Colonic mucosa (tissue), 4 donors: ENCODE results near the gene SH2D3C. TPM values are rescaled to one million over a fixed set of nuclear protein-coding genes. Genes with fewer than 3 reads are reported as not detected.
"Not testable (repeated sequence)": the region's sequence is repeated elsewhere in the genome, so short reads cannot be mapped to it uniquely, and the experiment has no call there.

Experiments used
- DNase-seq: peaks from one replicate; pipeline ENCODE4 v3.0.0-alpha.2; 2020
- H3K27ac ChIP-seq: fragments of 200-600 bp; one replicate; pipeline ENCODE4 v1.8.0; 2021
- H3K27me3 ChIP-seq: fragments of 200-600 bp; one replicate; pipeline ENCODE4 v1.8.0; 2021
- H3K36me3 ChIP-seq: fragments of 200-600 bp; one replicate; pipeline ENCODE4 v1.8.0; 2021
- H3K4me1 ChIP-seq: fragments of 200-600 bp; one replicate; pipeline ENCODE4 v1.8.0; 2021; ENCODE audit warnings: mild to moderate bottlenecking
- H3K4me3 ChIP-seq: fragments of 200-600 bp; one replicate; pipeline ENCODE4 v1.8.0; 2021
- H3K9ac ChIP-seq, 2 donors: one replicate each; pipeline ENCODE4 v1.7.0; 2013; ENCODE audit warnings: control low read depth in 2 of 2, low read depth in 2 of 2, low read length in 2 of 2
- H3K9me3 ChIP-seq: fragments of 200-600 bp; one replicate; pipeline ENCODE4 v1.8.0; 2021
- intact Hi-C: fragments of 100-400 bp; cut with DNase I; formaldehyde crosslinking; loops from one replicate; pipeline ENCODE4 v1.14.1; 2022
- total RNA-seq, 2 donors: library from RNA; stranded (reverse); fragmentation: NEBNext Ultra II Directional in 1 of 2; extraction: Animal tissue kit (Norgen Biotek cat#: 25700) in 1 of 2; gene quantifications; one replicate each; pipeline ENCODE4 v1.2.1, GENCODE V29; 2021
- TF ChIP-seq, protein P1 (sequence below): fragments of 200-600 bp; IDR thresholded peaks from one replicate; pipeline ENCODE4 v1.8.0; 2022; ENCODE audit warnings: antibody characterized with exemption, mild to moderate bottlenecking
- donor health status: healthy.
- donor health status: DM: no; HTN: no; CAD: no.
- donor health status: DM: no; HTN: no; CAD: no.

SH2D3C gene
- total RNA-seq, 2 donors from 2014 or later = 3.5 TPM

DNA sequence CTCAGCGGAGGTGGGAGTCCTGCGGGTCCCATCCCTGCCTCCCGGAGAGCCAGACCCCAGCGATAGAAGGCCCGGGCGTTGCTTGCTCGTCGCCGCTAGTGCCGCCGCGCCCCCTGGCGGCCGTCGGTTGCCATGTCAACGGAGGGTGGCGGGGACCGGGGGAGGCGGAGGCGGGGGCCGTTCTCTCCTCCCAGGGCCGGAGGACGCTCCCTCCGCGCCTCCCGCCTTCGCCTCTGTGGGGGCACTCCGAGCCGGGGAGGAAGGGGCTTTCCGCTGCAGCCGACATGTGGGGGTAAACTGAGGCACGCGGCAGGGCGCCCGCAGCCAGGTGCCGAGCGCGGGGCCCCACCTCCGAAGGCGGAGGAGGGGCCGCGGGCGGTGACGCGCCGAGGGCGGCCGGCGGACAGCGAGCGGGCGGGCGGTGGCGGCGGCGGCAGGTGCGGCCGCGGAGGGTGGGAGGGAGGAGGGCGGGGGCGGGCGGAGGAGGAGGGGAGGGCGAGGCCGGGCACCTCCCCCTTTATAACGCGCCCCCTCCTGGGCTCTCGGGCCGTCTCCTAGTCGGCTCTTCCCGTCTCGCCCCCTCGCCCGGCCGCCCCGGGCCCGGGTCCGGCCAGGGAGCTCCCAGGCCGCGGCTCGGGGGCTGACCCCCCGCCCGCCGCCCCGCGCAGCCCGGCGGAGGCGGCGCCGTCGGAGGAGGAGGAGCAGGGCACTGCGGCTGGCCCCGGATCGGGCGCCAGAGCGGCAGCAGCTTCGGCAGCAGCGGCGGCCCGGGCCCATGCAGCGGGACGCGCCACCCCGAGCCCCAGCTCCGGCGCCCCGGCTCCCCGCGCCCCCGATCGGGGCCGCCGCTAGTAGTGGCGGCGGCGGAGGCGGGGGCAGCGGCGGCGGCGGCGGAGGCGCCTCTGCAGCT is 6.8 kb upstream of the SH2D3C start:
- Histone ChIP-seq H3K36me3 (peaks cover 28% of the 10 kb centered on the region), H3K9me3 (no peaks in the 10 kb centered on the region), H3K9ac (peak overlapping the region; percentile 70 to 96), H3K27me3 (no peaks in the 10 kb centered on the region), H3K27ac (peak overlapping the region; percentile 96), H3K4me3 (peak overlapping the region; percentile 98), H3K4me1 (no peaks in the 10 kb centered on the region)
- TF ChIP-seq, protein P1, sequence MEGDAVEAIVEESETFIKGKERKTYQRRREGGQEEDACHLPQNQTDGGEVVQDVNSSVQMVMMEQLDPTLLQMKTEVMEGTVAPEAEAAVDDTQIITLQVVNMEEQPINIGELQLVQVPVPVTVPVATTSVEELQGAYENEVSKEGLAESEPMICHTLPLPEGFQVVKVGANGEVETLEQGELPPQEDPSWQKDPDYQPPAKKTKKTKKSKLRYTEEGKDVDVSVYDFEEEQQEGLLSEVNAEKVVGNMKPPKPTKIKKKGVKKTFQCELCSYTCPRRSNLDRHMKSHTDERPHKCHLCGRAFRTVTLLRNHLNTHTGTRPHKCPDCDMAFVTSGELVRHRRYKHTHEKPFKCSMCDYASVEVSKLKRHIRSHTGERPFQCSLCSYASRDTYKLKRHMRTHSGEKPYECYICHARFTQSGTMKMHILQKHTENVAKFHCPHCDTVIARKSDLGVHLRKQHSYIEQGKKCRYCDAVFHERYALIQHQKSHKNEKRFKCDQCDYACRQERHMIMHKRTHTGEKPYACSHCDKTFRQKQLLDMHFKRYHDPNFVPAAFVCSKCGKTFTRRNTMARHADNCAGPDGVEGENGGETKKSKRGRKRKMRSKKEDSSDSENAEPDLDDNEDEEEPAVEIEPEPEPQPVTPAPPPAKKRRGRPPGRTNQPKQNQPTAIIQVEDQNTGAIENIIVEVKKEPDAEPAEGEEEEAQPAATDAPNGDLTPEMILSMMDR = peak; percentile 85
- DNase-seq = peak; percentile 89
- intact Hi-C loops = loop anchor here (2.0 to 5.0 kb wide), 2 partner anchors 50 to 132 kb away; partner anchors contain the start of genes ST6GALNAC4 and TOR2A

DNA sequence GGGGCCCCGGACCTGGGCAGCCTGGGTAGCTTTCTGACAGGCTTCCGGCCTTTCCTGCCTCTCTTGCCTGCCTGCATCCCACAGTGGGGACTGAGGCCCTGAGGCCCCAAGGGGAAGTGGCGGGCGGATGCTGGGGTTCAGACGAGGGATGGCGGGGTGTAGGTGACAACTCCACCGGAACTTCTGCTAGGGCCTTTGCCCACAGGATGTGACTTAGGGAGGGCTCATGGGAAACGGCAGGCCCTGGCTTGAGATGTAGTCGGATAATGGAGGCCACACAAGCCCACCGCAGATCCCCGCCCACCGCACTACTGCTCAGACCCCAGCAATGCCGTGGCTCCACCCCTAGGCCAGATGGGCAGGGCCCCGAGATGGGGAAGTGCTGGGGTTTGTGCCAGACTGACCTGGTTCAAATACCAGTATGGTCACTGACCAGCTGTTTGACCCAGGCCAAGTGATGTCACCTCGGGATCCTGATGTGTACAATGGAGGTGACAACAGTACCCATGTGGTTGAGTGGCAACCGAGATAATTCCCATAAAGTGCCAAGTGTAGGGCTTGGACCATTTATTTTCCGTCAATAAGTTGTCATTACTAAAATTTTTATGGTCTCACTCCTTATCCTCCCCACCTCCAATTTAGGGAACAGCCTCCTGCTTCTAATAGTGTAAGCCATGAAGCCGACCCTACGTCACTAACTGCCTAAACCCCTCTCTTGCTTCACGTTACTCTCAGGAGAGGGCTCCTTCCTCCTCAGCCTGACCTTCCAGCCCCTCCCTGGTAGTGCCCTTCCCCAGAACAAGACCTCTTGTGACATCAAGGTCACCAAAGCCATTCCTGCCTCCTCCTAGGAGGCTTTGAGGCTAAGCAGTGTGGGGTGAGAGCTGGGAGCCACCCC is 4.9 kb upstream of the SH2D3C start:
- H3K27me3 ChIP-seq = no peaks in the 10 kb centered on the region
- H3K36me3 ChIP-seq = peaks cover 12% of the 10 kb centered on the region
- TF ChIP-seq, protein P1 = no peak
- H3K9ac ChIP-seq = peak overlapping the region in 1 of 2 donors; percentile 51
- H3K27ac ChIP-seq = peak overlapping the region; percentile 71
- H3K4me1 ChIP-seq = no peaks in the 10 kb centered on the region
- peak; percentile 58 for DNase-seq
- H3K9me3 ChIP-seq = no peaks in the 10 kb centered on the region
- intact Hi-C loops = loop anchor here (2.0 kb wide), 1 partner anchor 49 kb away; the partner anchor contains the start of gene TOR2A
- H3K4me3 ChIP-seq = no peak overlapping the region

DNA sequence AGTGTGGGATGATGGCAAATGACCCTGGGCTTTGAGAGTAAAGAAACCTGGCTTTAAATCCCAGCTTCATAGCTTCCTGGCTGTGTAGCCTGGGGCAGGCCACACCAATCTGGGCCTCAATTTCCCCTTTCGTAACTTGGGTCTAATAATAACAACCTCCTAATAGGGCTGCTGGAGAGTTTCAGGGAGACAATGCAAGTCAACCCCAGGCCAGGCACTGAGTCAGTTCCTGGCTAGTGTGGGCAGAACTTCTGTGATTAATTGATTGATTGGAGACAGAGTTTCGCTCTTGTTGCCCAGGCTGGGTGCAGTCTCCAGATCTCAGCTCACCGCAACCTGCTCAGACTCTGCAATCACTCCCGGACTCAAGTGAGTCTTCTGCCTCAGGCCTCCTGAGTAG is 3.3 kb upstream of the SH2D3C start:
- Histone ChIP-seq H3K4me1 (no peaks in the 10 kb centered on the region), H3K27ac (no peak overlapping the region), H3K9me3 (no peaks in the 10 kb centered on the region), H3K27me3 (no peaks in the 10 kb centered on the region), H3K36me3 (no peaks in the 10 kb centered on the region), H3K4me3 (no peak overlapping the region), H3K9ac (no peak overlapping the region)
- DNase-seq = no peak
- TF ChIP-seq, protein P1 = no peak
- intact Hi-C loops = no loop called here

DNA sequence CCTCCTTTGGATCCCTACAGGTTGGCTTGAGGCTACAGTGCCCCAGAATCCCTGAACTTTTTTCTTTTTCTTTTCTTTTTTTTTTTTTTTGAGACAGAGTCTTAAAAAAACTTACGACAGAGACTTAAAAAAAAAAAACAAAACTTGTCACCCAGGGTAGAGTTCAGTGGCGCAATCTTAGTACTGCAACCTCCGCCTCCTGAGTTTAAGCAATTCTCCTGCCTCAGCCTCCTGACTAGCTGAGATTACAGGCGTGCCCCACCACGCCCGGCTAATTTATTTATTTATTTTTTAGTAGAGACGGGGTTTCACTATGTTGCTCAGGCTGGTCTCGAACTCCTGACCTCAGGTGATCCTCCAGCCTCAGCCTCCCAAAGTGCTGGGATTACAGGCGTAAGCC is 2.4 kb upstream of the SH2D3C start:
- H3K4me3 ChIP-seq, H3K27me3 ChIP-seq, H3K9ac ChIP-seq, H3K9me3 ChIP-seq, H3K27ac ChIP-seq, H3K36me3 ChIP-seq, H3K4me1 ChIP-seq, DNase-seq, intact Hi-C loops: not testable (repeated sequence)

DNA sequence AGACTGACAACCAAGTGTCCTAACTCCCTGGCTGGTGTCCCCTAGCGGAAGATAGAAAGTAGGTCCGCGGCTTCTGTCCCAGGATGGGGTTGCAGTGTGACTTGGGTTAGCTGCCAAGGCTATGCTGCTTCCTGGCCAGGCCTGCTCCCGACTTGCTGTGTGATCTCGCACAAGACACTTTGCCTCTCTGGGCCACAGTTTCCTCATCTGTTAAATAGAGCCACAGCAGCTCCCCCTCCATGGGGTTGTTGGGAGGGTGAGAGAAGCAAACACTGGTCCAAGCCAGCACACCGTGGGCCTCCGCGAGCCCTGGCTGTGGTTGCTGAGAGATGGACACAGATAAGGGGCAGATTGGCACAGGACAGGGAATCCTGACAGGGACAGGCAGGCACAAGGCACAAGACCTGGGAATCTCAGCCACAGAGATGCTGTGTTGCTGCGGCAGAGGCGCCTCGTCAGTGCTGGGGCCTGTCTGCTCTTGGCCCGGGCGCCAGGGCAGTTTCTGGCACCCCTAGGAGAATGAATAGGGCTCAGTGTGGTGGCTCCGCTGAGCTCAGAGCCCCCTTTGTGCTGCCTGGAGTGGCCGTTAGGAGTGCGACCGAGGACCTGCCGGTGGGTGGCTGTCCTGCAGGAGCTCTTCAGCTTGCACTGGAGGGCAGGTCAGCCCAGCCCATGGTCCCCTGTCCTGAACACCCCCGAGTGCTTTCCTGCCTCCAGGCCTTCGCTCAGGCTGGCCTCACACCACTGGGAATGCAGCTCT is 1.8 kb upstream of the SH2D3C start:
- DNase-seq = no peak
- no peak overlapping the region for H3K27ac ChIP-seq
- no peak overlapping the region for H3K4me3 ChIP-seq
- H3K4me1 ChIP-seq = no peaks in the 10 kb centered on the region
- TF ChIP-seq, protein P1 = no peak
- no peaks in the 10 kb centered on the region for H3K9me3 ChIP-seq
- no peaks in the 10 kb centered on the region for H3K36me3 ChIP-seq
- intact Hi-C loops = no loop called here
- H3K9ac ChIP-seq = peak overlapping the region; percentile 24 to 55
- H3K27me3 ChIP-seq = no peaks in the 10 kb centered on the region
